ENCODE data around the gene PDZD8.
"Not testable (repeated sequence)": the region's sequence is repeated elsewhere in the genome, so short reads cannot be mapped to it uniquely, and the experiment has no call there.

GRCh38 chr10:117290872-117291271, 84.4 kb downstream of the PDZD8 start:
- not testable (repeated sequence) for TF ChIP-seq POLR2A, POLR2AphosphoS5 (IDR thresholded peaks at IDR 0.05)

Data from prostate gland (tissue), 1 donor.